ENCODE measurements around the gene ADGRL1. TPM values are rescaled to one million over a fixed set of nuclear protein-coding genes. Genes with fewer than 3 reads are reported as not detected.
"Not testable (repeated sequence)": the region's sequence is repeated elsewhere in the genome, so short reads cannot be mapped to it uniquely, and the experiment has no call there.

Gene ADGRL1
- 10 to 100 TPM; 22.8 to 58.6 (median 48.8) TPM for total RNA-seq

- H3K36me3 ChIP-seq, DNase-seq, H3K4me1 ChIP-seq, H3K27me3 ChIP-seq, H3K9me3 ChIP-seq: not testable (repeated sequence)
- Histone ChIP-seq H3K27ac (peak within 1 kb of the TSS; percentile 52 to 80 (median 66)), H3K4me3 (peak within 1 kb of the TSS; percentile 52 to 88 (median 72))
Measured at GRCh38 chr19:14205452-14206287, at the start of gene ADGRL1. TSS of gene ADGRL1 (minus strand) at chr19:14206169. CDS start at chr19:14183602, 22,567 bp downstream.

DNA sequence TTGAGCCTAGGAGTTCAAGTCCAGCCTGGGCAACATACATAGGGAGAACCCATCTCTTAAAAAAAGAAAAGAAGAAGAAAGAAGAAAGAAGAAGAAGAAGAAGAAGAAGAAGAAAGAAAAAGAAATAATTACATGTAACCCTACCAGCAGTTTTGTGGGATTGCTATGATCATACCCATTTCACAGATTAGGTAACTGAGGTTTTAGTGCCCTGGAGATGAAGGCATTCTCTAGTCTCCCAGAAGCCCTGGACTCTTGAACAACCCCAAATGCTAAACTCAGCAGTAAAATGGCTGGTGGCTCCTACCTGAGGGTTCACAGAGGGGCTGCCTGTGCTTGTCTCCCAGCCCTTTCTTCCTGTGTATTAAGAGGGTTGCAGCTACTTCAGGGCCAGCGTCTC is 49.3 kb upstream of the ADGRL1 start:
- not testable (repeated sequence) for H3K9me3 ChIP-seq, DNase-seq, H3K27me3 ChIP-seq, H3K4me3 ChIP-seq, H3K4me1 ChIP-seq, H3K27ac ChIP-seq, H3K36me3 ChIP-seq

DNA sequence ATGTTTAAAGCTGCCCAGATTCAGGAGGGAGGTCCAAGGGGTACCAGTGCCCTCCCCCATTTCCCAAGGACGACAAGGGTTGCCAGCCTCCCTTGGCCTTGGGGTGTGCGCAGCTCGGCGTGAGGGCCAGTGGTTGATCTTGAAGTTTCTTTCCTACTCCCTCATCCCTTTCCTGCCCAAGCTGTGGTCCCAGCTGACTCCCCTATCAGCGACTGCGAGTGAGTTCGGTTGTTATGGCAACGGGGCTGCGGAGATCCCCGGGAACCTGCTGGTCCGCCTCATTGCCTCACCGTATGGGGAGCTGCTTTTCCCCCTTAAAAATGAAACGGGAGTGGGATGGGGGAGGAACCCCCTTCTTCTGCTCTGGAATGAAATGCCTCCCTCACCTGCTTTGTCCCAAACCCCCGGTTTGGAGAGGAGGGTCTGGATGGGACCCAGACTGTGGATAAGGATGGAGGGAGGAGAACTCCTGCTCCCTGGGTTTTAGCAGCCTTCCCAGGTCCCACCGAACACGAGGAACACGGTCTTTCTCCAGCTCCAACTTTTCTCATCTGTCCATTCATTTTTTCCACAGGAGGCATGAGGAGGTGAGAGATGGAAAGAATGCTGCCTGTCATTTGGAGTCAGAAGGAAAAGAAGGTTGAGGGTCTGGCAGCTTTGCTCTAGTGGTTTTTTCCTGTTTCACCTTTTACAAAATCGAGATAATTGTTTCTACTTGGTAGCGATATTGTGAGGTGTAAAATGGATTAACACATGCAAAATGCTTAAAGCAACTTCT is 48.0 kb upstream of the ADGRL1 start:
- not testable (repeated sequence) for H3K27me3 ChIP-seq, H3K4me3 ChIP-seq, H3K36me3 ChIP-seq, H3K9me3 ChIP-seq, H3K4me1 ChIP-seq, DNase-seq, H3K27ac ChIP-seq

DNA sequence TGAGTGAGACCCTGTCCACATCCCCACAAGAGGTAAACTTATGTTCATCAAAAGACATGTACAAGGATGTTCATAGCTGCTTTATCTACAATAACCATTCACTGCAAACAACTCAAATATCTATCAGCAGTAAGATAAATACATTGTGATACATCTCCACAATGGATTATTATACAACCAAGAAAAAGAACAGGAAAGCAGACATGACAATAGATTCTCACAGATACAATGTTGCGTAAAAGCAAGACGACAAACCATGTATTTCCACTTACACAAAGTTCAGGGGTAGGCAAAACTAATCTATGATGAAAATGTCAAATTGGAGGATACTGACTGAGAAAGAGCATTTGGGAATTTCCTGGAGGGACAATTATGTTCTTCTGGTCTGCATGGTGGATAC is 46.2 kb upstream of the ADGRL1 start:
- not testable (repeated sequence) for DNase-seq, H3K27me3 ChIP-seq

DNA sequence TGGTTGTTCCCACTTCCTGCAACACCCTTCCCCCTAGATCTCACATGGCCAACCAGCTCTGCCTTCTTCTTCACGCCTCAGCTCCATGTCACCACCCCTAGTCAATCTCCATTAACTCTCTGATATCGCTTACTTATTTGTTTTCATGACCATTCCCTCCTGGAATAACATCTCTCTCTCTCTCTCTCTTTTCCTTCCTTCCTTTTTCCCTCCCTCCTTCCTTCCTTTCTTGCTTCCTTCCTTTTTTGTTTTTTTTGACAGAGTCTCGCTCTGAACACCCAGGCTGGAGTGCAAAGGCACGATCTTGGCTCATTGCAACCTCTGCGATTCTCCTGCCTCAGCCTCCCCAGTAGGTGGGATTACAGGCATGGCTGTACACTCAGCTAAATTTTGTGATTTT is 44.9 kb upstream of the ADGRL1 start:
- no peak overlapping the region for H3K27ac ChIP-seq
- H3K9me3 ChIP-seq: no peaks in the 10 kb centered on the region
- H3K4me3 ChIP-seq: no peak overlapping the region
- TF ChIP-seq, protein P1, sequence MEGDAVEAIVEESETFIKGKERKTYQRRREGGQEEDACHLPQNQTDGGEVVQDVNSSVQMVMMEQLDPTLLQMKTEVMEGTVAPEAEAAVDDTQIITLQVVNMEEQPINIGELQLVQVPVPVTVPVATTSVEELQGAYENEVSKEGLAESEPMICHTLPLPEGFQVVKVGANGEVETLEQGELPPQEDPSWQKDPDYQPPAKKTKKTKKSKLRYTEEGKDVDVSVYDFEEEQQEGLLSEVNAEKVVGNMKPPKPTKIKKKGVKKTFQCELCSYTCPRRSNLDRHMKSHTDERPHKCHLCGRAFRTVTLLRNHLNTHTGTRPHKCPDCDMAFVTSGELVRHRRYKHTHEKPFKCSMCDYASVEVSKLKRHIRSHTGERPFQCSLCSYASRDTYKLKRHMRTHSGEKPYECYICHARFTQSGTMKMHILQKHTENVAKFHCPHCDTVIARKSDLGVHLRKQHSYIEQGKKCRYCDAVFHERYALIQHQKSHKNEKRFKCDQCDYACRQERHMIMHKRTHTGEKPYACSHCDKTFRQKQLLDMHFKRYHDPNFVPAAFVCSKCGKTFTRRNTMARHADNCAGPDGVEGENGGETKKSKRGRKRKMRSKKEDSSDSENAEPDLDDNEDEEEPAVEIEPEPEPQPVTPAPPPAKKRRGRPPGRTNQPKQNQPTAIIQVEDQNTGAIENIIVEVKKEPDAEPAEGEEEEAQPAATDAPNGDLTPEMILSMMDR (IDR thresholded peaks at IDR 0.05): no peak
- no peak for TF ChIP-seq POLR2A (IDR thresholded peaks at IDR 0.05)
- no peak for DNase-seq
- H3K4me1 ChIP-seq: peaks cover 0 to 19% (median 3%) of the 10 kb centered on the region in 4 donors
- H3K36me3 ChIP-seq: no peaks in the 10 kb centered on the region
- H3K27me3 ChIP-seq: no peaks in the 10 kb centered on the region

More for the DNA sequence above, 46.2 kb upstream of the ADGRL1 start:
- H3K27ac ChIP-seq, H3K4me3 ChIP-seq, H3K9me3 ChIP-seq, H3K36me3 ChIP-seq: not testable (repeated sequence)
- peaks cover 0 to 19% (median 3%) of the 10 kb centered on the region in 4 donors for H3K4me1 ChIP-seq

GRCh38 chr19:14250315-14250714 is 44.3 kb upstream of the ADGRL1 start:
- not testable (repeated sequence) for DNase-seq, H3K9me3 ChIP-seq, H3K27ac ChIP-seq, H3K36me3 ChIP-seq, H3K27me3 ChIP-seq, H3K4me3 ChIP-seq
- peaks cover 0 to 19% (median 3%) of the 10 kb centered on the region in 4 donors for H3K4me1 ChIP-seq

DNA sequence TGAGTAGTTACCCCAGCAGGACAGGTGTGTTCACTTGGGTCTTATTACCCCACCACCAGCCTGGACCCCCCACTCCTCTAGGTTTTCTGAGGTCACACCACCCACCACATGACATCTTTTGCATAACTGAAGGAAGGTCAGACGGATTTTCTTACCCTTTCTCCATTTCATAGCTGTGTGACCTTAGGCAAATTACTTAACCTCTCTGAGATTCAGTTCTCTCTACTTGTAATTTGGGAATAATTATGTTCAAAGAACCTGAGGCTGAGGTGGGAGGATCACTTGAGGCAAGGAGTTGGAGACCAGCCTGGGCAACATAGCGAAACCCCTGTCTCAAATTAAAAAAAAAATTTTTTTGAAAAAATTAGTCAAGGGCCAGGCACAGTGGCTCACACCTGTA is 43.9 kb upstream of the ADGRL1 start:
- H3K27ac ChIP-seq, H3K4me3 ChIP-seq, H3K27me3 ChIP-seq, H3K36me3 ChIP-seq, H3K9me3 ChIP-seq, DNase-seq: not testable (repeated sequence)
- peaks cover 0 to 19% (median 3%) of the 10 kb centered on the region in 4 donors for H3K4me1 ChIP-seq

GRCh38 chr19:14249012-14249754 is 43.2 kb upstream of the ADGRL1 start:
- H3K4me1 ChIP-seq: peaks cover 0 to 19% (median 3%) of the 10 kb centered on the region in 4 donors
- H3K27ac ChIP-seq: peak overlapping the region; percentile 36 to 70 (median 54)
- not testable (repeated sequence) for H3K9me3 ChIP-seq, H3K27me3 ChIP-seq, H3K36me3 ChIP-seq
- H3K4me3 ChIP-seq: peak overlapping the region; percentile 55 to 61 (median 56)
- DNase-seq: peak in 2 of 3 donors; percentile 37 to 51

- H3K27ac ChIP-seq: peak overlapping the region; percentile 36 to 70 (median 54)
- no peaks in the 10 kb centered on the region for H3K36me3 ChIP-seq
- H3K9me3 ChIP-seq: no peaks in the 10 kb centered on the region
- TF ChIP-seq POLR2A (IDR thresholded peaks at IDR 0.05): no peak
- TF ChIP-seq, protein P1 (IDR thresholded peaks at IDR 0.05): no peak
- peak overlapping the region; percentile 55 to 61 (median 56) for H3K4me3 ChIP-seq
- DNase-seq: peak in 2 of 3 donors; percentile 49 to 52
- peaks cover 0 to 19% (median 3%) of the 10 kb centered on the region in 4 donors for H3K4me1 ChIP-seq
- no peaks in the 10 kb centered on the region for H3K27me3 ChIP-seq
Measured at GRCh38 chr19:14248578-14249011, 42.6 kb upstream of the ADGRL1 start.

DNA sequence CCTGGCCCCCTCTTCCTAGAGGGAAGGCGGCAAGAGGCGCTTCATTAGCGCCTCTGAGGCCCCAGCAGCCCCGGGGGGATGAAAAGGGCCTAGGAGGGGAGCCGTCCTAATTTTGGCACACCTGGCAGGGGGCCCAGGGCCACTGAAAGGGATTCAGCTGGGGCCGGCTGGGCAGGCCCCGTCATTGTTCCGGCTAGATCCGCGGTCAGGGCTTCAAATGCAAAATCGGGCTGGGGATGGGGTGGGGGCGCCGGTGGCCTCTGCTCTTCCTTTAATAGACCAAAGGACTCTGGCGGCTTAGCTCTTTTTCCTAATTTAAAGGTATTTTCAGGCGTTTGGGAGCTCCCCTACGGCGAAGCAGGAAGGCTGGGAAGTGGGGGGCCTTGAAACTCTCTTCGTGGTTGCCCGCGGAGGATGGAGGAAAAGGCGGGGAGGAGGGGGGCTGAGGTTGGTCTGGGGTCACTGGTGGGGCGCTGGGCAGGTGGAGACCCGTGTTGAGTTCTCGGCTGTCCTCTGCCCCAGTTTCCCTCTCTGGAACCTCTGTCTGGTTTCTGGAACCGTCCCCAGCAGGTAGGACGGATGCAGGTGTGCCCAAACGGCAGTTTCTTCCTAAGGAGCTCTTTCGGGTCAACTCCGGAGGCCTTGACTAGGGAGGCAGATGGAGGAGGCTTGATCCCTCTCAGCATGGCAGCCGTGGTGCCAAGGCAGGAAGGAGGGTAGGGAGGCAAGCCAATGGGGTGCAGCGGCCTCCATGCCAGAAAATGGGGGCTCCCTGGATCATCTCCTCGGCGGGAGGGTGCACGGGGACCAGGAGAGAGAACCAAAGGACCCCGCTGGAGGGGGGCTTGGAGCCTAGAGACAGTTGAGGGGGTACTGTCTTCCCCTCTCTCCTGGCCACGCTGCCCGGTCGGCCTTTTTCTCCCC is 41.8 kb upstream of the ADGRL1 start:
- H3K4me3 ChIP-seq: peak overlapping the region; percentile 55 to 61 (median 56)
- H3K27ac ChIP-seq: peak overlapping the region; percentile 36 to 70 (median 54)
- H3K27me3 ChIP-seq, H3K36me3 ChIP-seq, H3K9me3 ChIP-seq: not testable (repeated sequence)
- DNase-seq: peak in 1 of 3 donors; percentile 47
- H3K4me1 ChIP-seq: peaks cover 0 to 19% (median 3%) of the 10 kb centered on the region in 4 donors

DNA sequence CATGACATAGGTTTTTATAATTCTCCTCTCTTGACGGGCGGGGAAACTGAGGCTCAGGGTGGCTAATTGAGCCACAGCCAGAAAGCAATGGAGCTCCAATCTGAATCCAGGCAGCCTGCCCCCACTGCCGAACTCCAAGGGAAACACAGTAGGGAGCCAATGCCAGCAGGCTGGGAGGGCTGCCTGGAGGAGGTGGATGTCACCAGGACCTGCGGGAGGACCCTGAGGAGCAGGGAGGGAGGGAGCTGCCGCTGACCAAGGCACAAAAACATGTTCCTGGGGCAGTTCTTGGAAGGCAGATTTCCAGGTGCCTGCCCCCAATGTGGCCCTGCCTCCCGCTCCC is 41.2 kb upstream of the ADGRL1 start:
- H3K9me3 ChIP-seq, DNase-seq, H3K27me3 ChIP-seq, H3K4me3 ChIP-seq, H3K36me3 ChIP-seq: not testable (repeated sequence)
- Histone ChIP-seq H3K4me1 (peaks cover 0 to 19% (median 3%) of the 10 kb centered on the region in 4 donors), H3K27ac (peak overlapping the region in 1 of 4 donors; percentile 70)
